ENCODE results near the gene BCKDK.

DNA sequence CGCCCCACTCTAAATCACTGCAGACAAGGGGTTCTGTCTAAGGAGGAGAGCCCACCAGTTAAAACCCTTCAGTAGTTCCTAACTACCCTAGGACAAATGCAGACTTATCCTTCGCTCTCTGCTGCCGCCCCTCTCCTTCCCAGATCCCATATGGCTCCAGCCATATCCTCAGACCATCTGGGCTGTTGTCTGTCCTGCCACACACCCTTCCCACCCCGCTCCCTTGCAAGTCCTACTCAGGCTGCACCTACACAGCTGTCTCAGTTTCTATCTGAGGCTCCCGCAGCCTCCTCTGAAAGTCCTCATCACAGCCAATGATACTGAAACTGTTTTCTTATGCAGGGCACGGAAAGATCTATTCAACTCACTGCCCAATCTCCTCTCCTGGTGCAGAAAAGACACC is 720 bp upstream of the BCKDK start:
- TF ChIP-seq, protein P1, sequence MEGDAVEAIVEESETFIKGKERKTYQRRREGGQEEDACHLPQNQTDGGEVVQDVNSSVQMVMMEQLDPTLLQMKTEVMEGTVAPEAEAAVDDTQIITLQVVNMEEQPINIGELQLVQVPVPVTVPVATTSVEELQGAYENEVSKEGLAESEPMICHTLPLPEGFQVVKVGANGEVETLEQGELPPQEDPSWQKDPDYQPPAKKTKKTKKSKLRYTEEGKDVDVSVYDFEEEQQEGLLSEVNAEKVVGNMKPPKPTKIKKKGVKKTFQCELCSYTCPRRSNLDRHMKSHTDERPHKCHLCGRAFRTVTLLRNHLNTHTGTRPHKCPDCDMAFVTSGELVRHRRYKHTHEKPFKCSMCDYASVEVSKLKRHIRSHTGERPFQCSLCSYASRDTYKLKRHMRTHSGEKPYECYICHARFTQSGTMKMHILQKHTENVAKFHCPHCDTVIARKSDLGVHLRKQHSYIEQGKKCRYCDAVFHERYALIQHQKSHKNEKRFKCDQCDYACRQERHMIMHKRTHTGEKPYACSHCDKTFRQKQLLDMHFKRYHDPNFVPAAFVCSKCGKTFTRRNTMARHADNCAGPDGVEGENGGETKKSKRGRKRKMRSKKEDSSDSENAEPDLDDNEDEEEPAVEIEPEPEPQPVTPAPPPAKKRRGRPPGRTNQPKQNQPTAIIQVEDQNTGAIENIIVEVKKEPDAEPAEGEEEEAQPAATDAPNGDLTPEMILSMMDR (conservative IDR thresholded peaks at IDR 0.05; ENCODE audit: low read length), result no peak
- no peak for TF ChIP-seq EZH2phosphoT487 (IDR thresholded peaks at IDR 0.05; ENCODE audit: borderline replicate concordance, low read depth, low read length)
